HepG2 (cell line): ENCODE data around the gene SLC17A9. TPM values are rescaled to one million over a fixed set of nuclear protein-coding genes. Genes with fewer than 3 reads are reported as not detected.

Source experiments
- GZF1 ChIP-seq: sonication (generic); formaldehyde crosslinking; IDR thresholded peaks from 2 replicates; pipeline ENCODE4 v1.5.1; 2020; ENCODE audit warnings: mild to moderate bottlenecking, missing genetic modification reagents
- HDAC1 ChIP-seq: sonication (generic); formaldehyde crosslinking; IDR thresholded peaks from 2 replicates; pipeline ENCODE4 v1.5.1; 2020; ENCODE audit warnings: mild to moderate bottlenecking, missing genetic modification reagents
- JUND ChIP-seq: sonication (generic); formaldehyde crosslinking; IDR thresholded peaks from 2 replicates; pipeline ENCODE4 v1.8.0; 2022; ENCODE audit warnings: mild to moderate bottlenecking, missing genetic modification reagents
- KLF11 ChIP-seq: IDR thresholded peaks from 2 replicates; pipeline ENCODE4 v1.6.1; 2016; ENCODE audit warnings: missing compliant biosample characterization
- LCORL ChIP-seq, 2 experiments: fragments of 450-650 bp in 1 of 2; sonication (generic) in 1 of 2; formaldehyde crosslinking in 1 of 2; IDR thresholded peaks; 2 replicates each; pipeline versions ENCODE4 v1.5.0 to v1.6.1; 2017 to 2020; ENCODE audit warnings: antibody characterized with exemption in 1 of 2, missing genetic modification reagents in 1 of 2
- MED8 ChIP-seq: sonication (generic); formaldehyde crosslinking; IDR thresholded peaks from 2 replicates; pipeline ENCODE4 v1.8.1; 2023; ENCODE audit warnings: mild to moderate bottlenecking, missing genetic modification reagents; ENCODE audit not compliant: insufficient replicate concordance
- NFYC ChIP-seq: IDR thresholded peaks from 2 replicates; pipeline ENCODE4 v1.6.1; 2016; ENCODE audit warnings: missing genetic modification reagents, missing compliant biosample characterization
- PCBP2 ChIP-seq: fragments of 200-400 bp; formaldehyde crosslinking; optimal IDR thresholded peaks from 2 replicates; pipeline ENCODE3; 2018; ENCODE audit warnings: low read length, low read depth; ENCODE audit not compliant: poor library complexity, severe bottlenecking
- SIX4 ChIP-seq: sonication (generic); formaldehyde crosslinking; IDR thresholded peaks from 2 replicates; pipeline ENCODE4 v1.4.0; 2020; ENCODE audit warnings: missing genetic modification reagents
- STAT5B ChIP-seq: sonication (generic); formaldehyde crosslinking; IDR thresholded peaks from 2 replicates; pipeline ENCODE4 v1.4.0; 2020; ENCODE audit warnings: missing genetic modification reagents
- TCF7 ChIP-seq: sonication (generic); IDR thresholded peaks from 2 replicates; pipeline ENCODE4 v1.6.1; 2016; ENCODE audit warnings: antibody characterized with exemption, low read depth
- XBP1 ChIP-seq: sonication (generic); formaldehyde crosslinking; IDR thresholded peaks from 2 replicates; pipeline ENCODE4 v1.5.0; 2020; ENCODE audit warnings: missing genetic modification reagents
- ZFP36 ChIP-seq: fragments of 150-350 bp; IDR thresholded peaks from 2 replicates; pipeline ENCODE4 v1.6.1; 2018; ENCODE audit warnings: borderline replicate concordance, low read length, low read depth; ENCODE audit not compliant: partially characterized antibody
- ZIK1 ChIP-seq: sonication (generic); formaldehyde crosslinking; IDR thresholded peaks from 2 replicates; pipeline ENCODE4 v1.5.0; 2020; ENCODE audit warnings: mild to moderate bottlenecking, low read depth, missing genetic modification reagents, borderline replicate concordance
- ZMAT3 ChIP-seq: sonication (generic); formaldehyde crosslinking; conservative IDR thresholded peaks from 2 replicates; pipeline ENCODE4 v1.7.0; 2021; ENCODE audit warnings: missing genetic modification reagents
- ZMYM3 ChIP-seq: sonication (generic); formaldehyde crosslinking; IDR thresholded peaks from 2 replicates; pipeline ENCODE4 v1.5.1; 2020; ENCODE audit warnings: mild to moderate bottlenecking, missing genetic modification reagents
- ZNF282 ChIP-seq: fragments of 450-650 bp; IDR thresholded peaks from 2 replicates; pipeline ENCODE4 v1.6.1; 2018; ENCODE audit not compliant: partially characterized antibody
- ZNF549 ChIP-seq: sonication (generic); formaldehyde crosslinking; IDR thresholded peaks from 2 replicates; pipeline ENCODE4 v1.5.0; 2020; ENCODE audit warnings: missing genetic modification reagents
- ZNF839 ChIP-seq: sonication (generic); formaldehyde crosslinking; IDR thresholded peaks from 2 replicates; pipeline ENCODE4 v1.4.0; 2020; ENCODE audit warnings: missing genetic modification reagents, mild to moderate bottlenecking, borderline replicate concordance
- polyA plus RNA-seq, 8 experiments: library from polyadenylated mRNA; depleted of rRNA in 3 of 8; stranded (reverse) in 7 of 8; unstranded in 1 of 8; fragments of >200 nt; fragmentation: Illumina TruSeq in 4 of 8; extraction: Trizol in 4 of 8; gene quantifications; 2 replicates each; pipeline versions ENCODE4 v1.2.1 to v1.2.3, GENCODE V29; 2011 to 2016; ENCODE audit warnings: low read depth in 4 of 8, missing spikeins in 1 of 8, mixed read lengths in 1 of 8; ENCODE audit not compliant: insufficient read depth in 1 of 8
- total RNA-seq, 5 experiments: library from RNA; depleted of rRNA; stranded (reverse); fragments of >200 nt; fragmentation: Illumina TruSeq; extraction: Trizol; gene quantifications; 2 replicates each; pipeline ENCODE4 v1.2.3, GENCODE V29; 2016; ENCODE audit warnings: low read depth in 1 of 5
- TF ChIP-seq, protein P1 (sequence below), 2 experiments: sonication (generic) in 1 of 2; formaldehyde crosslinking in 1 of 2; IDR thresholded peaks; 2 replicates each; pipeline versions ENCODE4 v1.5.1 to v1.6.1; 2011 to 2020; ENCODE audit warnings: borderline replicate concordance in 1 of 2, low read depth in 1 of 2, low read length in 1 of 2, mild to moderate bottlenecking in 1 of 2, missing genetic modification reagents in 1 of 2, moderate library complexity in 1 of 2
- TF ChIP-seq, protein P2 (sequence below), 2 experiments: sonication (generic) in 1 of 2; formaldehyde crosslinking in 1 of 2; IDR thresholded peaks; 2 replicates each; pipeline versions ENCODE4 v1.4.0 to v1.6.1; 2018 to 2020; ENCODE audit warnings: missing genetic modification reagents in 2 of 2, borderline replicate concordance in 1 of 2, low read depth in 1 of 2, mild to moderate bottlenecking in 1 of 2, missing biosample characterization in 1 of 2
- TF ChIP-seq, protein P3 (sequence below): sonication (generic); formaldehyde crosslinking; IDR thresholded peaks from 2 replicates; pipeline ENCODE4 v1.8.0; 2022; ENCODE audit warnings: missing genetic modification reagents, low read depth, mild to moderate bottlenecking, borderline replicate concordance
- TF ChIP-seq, protein P4 (sequence below): IDR thresholded peaks from 2 replicates; pipeline ENCODE4 v1.6.1; 2016; ENCODE audit warnings: missing genetic modification reagents, missing compliant biosample characterization
- TF ChIP-seq, protein P5 (sequence below): sonication (generic); formaldehyde crosslinking; IDR thresholded peaks from 2 replicates; pipeline ENCODE4 v1.4.0; 2020; ENCODE audit warnings: missing genetic modification reagents

The SLC17A9 gene
- total and polyA plus RNA-seq, 2 of the 13 experiments (the other 11 are each of a cell fraction or from before 2014, with no cell fraction given) = 110 to 191 TPM

DNA sequence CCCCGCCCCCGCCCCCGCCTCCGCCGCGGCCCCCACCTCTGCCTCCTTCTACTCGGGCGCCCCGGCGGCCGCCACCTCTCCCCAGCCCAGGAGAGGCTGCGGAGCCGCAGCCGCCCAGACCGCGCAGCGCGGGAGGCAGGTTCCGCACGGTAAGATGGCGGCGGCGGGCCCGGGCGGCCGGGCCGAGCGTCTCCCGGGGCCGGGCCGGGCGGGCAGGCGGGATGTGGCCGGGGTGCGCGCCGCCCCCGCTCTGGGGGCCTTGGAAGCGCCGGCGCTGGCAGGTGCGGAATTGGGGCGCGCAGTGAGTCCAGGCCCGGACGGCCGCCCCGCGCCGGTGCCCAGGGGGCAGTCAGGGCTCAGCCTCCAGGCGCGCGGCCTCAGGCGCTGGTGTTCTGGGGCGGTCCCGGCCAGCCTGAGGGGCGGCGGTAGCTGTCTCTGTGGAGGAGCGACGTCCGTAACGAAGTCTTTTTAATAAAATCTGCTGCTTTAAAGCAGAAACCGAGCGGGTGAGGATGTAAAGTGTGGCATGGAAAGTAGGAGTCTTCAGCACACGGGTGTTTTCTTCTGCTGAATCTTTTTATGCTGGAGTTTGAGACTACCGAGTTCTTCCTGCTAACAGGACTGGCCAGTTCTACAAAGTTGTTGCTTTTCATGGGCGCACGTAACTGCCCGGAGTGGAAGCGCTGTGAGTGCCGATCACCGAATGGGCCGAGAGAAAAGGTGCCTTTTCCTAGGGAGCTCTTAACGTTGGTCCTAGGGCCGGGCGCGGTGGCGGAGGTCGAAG lies 14.2 kb upstream of the SLC17A9 start, which contains the start of gene GID8 (continued):
- TF ChIP-seq, protein P1, sequence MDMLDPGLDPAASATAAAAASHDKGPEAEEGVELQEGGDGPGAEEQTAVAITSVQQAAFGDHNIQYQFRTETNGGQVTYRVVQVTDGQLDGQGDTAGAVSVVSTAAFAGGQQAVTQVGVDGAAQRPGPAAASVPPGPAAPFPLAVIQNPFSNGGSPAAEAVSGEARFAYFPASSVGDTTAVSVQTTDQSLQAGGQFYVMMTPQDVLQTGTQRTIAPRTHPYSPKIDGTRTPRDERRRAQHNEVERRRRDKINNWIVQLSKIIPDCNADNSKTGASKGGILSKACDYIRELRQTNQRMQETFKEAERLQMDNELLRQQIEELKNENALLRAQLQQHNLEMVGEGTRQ (IDR thresholded peaks at IDR 0.05; ENCODE audit: low read depth, low read length) = no peak
- TF ChIP-seq, protein P1 (CRISPR knock-in tag; IDR thresholded peaks at IDR 0.05; ENCODE audit: borderline replicate concordance) = no peak; the same call in 1 of the 2 replicates
- TF ChIP-seq, protein P2, sequence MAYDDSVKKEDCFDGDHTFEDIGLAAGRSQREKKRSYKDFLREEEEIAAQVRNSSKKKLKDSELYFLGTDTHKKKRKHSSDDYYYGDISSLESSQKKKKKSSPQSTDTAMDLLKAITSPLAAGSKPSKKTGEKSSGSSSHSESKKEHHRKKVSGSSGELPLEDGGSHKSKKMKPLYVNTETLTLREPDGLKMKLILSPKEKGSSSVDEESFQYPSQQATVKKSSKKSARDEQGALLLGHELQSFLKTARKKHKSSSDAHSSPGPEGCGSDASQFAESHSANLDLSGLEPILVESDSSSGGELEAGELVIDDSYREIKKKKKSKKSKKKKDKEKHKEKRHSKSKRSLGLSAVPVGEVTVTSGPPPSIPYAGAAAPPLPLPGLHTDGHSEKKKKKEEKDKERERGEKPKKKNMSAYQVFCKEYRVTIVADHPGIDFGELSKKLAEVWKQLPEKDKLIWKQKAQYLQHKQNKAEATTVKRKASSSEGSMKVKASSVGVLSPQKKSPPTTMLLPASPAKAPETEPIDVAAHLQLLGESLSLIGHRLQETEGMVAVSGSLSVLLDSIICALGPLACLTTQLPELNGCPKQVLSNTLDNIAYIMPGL (CRISPR knock-in tag; IDR thresholded peaks at IDR 0.05; ENCODE audit: borderline replicate concordance in 1 of 2, low read depth in 1 of 2) = peak in 1 of 2 experiments; percentile 52; a peak in 2 of 4 replicates
- TF ChIP-seq ZIK1 (no peak; the same call in 1 of the 2 replicates), KLF11 (no peak), STAT5B (CRISPR knock-in tag) (no peak), ZNF549 (CRISPR knock-in tag) (no peak), ZNF839 (CRISPR knock-in tag) (no peak; the same call in 1 of the 2 replicates), TCF7 (no peak), ZNF282 (no peak), JUND (0 out of 2 replicates have a peak, but pooled peaks have one; percentile 31), GZF1 (CRISPR knock-in tag) (no peak), MED8 (CRISPR knock-in tag) (no peak), PCBP2 (no peak), ZMAT3 (CRISPR knock-in tag) (no peak; the same call in none of the 2 replicates), NFYC (CRISPR knock-in tag) (no peak), XBP1 (no peak), ZMYM3 (CRISPR knock-in tag) (no peak), SIX4 (CRISPR knock-in tag) (no peak), ZFP36 (no peak), LCORL (IDR thresholded peaks at IDR 0.05) (no peak), LCORL (CRISPR knock-in tag; IDR thresholded peaks at IDR 0.05) (no peak), HDAC1 (CRISPR knock-in tag) (0 out of 2 replicates have a peak, but pooled peaks have one; percentile 16)
- TF ChIP-seq, protein P3, sequence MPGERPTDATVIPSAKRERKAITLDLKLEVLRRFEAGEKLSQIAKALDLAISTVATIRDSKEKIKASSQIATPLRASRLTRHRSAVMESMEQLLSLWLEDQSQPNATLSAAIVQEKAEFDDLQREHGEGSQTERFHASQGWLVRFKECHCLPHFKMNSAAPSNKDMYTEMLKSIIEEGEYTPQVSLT = no peak
- TF ChIP-seq, protein P4, sequence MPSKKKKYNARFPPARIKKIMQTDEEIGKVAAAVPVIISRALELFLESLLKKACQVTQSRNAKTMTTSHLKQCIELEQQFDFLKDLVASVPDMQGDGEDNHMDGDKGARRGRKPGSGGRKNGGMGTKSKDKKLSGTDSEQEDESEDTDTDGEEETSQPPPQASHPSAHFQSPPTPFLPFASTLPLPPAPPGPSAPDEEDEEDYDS = no peak
- TF ChIP-seq, protein P5, sequence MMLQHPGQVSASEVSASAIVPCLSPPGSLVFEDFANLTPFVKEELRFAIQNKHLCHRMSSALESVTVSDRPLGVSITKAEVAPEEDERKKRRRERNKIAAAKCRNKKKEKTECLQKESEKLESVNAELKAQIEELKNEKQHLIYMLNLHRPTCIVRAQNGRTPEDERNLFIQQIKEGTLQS = no peak; the same call in 1 of the 2 replicates
